SJCRH30 (cell line): ENCODE measurements around the gene FLACC1. TPM values are rescaled to one million over a fixed set of nuclear protein-coding genes. Genes with fewer than 3 reads are reported as not detected.
"Not testable (repeated sequence)": the region's sequence is repeated elsewhere in the genome, so short reads cannot be mapped to it uniquely, and the experiment has no call there.

ENCODE experiments used
- DNase-seq, 2 experiments: peaks; one replicate each; pipeline ENCODE4 v3.0.0-alpha.2; 2015 to 2020
- H3K27ac ChIP-seq: fragments of 250-450 bp; sonication (Bioruptor Pico); 2 replicates; pipeline ENCODE4 v1.5.1; 2020; ENCODE audit warnings: mild to moderate bottlenecking, moderate library complexity
- H3K27me3 ChIP-seq: fragments of 250-450 bp; sonication (Bioruptor Pico); 2 replicates; pipeline ENCODE4 v1.5.1; 2020; ENCODE audit warnings: mild to moderate bottlenecking, moderate library complexity
- H3K36me3 ChIP-seq: fragments of 250-450 bp; sonication (Bioruptor Pico); 2 replicates; pipeline ENCODE4 v1.5.1; 2020; ENCODE audit warnings: mild to moderate bottlenecking, moderate library complexity
- H3K4me1 ChIP-seq: fragments of 250-450 bp; sonication (Bioruptor Pico); 2 replicates; pipeline ENCODE4 v1.5.1; 2020; ENCODE audit warnings: mild to moderate bottlenecking, moderate library complexity
- H3K4me3 ChIP-seq: fragments of 250-450 bp; sonication (Bioruptor Pico); 2 replicates; pipeline ENCODE4 v1.5.1; 2020; ENCODE audit warnings: mild to moderate bottlenecking, moderate library complexity
- H3K9me3 ChIP-seq: fragments of 250-450 bp; sonication (Bioruptor Pico); replicated peaks from 2 replicates; pipeline ENCODE4 v1.5.1; 2020; ENCODE audit warnings: mild to moderate bottlenecking, moderate library complexity
- total RNA-seq: library from RNA; depleted of rRNA; stranded (reverse); fragments of >200 nt; shearing (Covaris generic); gene quantifications from 2 replicates; pipeline ENCODE4 v1.2.3, GENCODE V29; 2014; rRNA removed

The FLACC1 gene, protein sequence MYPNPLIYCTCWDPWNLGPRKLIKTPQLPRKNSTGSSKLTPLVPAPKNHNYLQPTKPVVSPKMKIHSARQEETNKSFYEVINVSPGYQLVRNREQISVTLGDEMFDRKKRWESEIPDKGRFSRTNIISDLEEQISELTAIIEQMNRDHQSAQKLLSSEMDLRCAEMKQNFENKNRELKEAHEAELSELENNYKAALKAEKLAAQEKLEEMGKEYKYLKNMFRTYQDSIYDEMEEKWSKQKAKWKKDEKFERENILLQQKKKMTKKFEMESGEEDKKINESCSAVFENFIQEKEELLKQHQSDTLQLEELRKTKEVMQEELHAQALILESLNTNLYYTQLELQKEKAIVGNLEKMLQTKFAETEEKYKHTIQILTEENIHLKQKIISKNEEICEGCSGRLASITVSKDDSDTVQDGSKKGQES
- total RNA-seq: 0.55 and 0.71 TPM in 2 replicates

DNA sequence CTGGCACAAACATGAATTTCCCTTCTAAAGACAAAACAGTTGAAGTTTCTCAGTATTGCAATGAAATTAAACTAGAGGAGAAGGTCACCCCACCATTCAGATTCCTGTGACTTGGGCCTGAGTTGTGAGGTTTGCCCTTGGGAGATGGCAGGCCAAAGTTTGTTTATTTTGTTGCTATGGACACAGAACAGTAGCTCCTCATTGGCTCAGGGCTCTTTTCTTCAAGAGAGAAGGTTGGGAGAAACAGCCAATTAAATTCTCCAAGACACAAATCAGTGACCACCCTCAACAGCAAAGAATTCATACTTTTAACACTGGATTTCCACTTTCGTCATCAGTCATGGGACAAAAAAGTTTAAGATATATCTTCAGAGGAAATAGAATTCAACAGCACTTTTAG, at the start of gene FLACC1:
Gene FLACC1 (minus strand): TSS at position 125 of the 400 bp plus-strand sequence. CDS start 5,941 bp downstream, outside the sequence.
- Histone ChIP-seq H3K4me1 (no peaks in the 10 kb centered on the region; the same call in 1 of the 2 replicates), H3K36me3 (no peaks in the 10 kb centered on the region), H3K4me3 (peak within 1 kb of the TSS; percentile 27; the same call in 1 of the 2 replicates), H3K9me3 (no peaks in the 10 kb centered on the region), H3K27ac (no peak within 1 kb of the TSS), H3K27me3 (no peaks in the 10 kb centered on the region)
- DNase-seq: peak; percentile 37 to 73

DNA sequence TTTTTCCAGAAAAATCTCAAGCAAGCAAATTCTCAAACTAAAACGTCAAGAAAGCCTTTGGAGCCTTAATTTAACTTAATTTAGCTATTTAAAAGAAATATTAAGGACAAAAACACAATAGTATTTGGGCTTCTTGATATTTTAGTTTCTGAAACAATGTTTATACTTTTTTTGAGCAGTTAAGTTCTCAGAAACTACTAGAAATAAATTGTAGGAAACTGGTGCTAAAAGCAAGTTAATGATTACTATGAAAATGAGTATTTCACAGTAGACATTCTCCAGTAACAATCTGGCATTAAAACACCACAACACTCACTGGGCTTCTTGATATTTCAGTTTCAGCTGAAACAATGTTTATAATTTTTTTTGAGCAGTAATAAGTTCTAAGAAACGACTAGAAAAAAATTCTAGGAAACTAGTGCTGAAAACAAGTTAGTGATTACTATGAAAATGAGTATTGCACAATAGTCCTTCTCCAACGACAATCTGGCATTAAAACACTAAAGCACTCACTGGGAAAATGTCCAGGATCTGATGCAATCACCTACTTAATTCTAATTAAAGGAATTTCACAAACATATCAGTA, 49.0 kb upstream of the FLACC1 start:
- no peaks in the 10 kb centered on the region for H3K9me3 ChIP-seq
- no peak for DNase-seq
- no peaks in the 10 kb centered on the region; the same call in none of the 2 replicates for H3K4me1 ChIP-seq

DNA sequence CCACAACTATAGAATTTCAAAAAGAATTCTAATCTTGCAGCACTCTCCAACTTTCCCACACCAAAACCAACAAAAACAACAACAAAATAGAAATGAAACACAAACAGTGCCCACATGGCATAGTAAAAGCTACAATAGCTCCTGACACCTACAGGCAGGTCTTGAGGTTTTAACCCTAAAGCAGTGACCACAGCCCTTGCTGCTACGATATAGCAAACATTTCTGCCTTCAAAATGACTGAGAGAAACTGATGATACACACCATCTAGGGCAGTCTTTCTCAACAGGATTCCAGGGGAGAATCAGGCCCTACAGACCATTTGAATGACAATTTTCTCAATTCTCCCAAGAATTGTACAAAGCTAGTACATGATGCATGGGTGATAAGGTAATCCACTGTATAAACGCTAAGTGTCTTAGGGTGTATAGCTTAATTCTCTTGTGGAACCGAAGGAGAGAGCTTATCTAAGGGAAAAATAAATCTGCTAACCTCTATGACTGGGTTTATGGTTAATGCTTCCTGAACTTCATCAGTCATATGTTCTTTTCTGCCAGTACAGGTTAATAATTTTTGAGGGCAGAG, 47.6 kb upstream of the FLACC1 start:
- no peak for DNase-seq
- Histone ChIP-seq H3K9me3 (no peaks in the 10 kb centered on the region), H3K27ac (no peak overlapping the region), H3K4me3 (no peak overlapping the region), H3K27me3 (no peaks in the 10 kb centered on the region), H3K4me1 (no peaks in the 10 kb centered on the region; the same call in none of the 2 replicates), H3K36me3 (peaks cover 3% of the 10 kb centered on the region; the same call in 1 of the 2 replicates)

More for the DNA sequence above, 49.0 kb upstream of the FLACC1 start:
- Histone ChIP-seq H3K4me3 (no peak overlapping the region), H3K27ac (no peak overlapping the region), H3K27me3 (no peaks in the 10 kb centered on the region), H3K36me3 (no peaks in the 10 kb centered on the region)

DNA sequence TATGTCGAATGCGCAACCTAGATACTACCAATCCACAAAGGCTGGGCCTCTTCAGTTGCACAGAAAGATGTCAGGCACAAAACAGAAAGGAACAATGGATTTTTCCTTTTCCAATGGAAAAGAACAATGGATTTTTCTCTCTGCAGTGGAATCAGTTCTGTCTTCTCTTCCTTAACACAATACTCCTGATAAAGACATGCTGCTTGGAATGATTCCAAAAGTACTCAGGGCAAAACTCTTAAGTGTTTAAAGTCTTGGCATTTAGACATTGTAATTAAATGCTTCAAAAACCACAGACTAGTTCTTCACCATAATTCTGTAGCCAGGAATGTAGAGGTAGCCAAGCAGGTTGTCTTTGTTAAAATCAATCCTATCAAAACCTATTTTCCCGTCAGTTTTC, 46.7 kb upstream of the FLACC1 start:
- H3K27me3 ChIP-seq: no peaks in the 10 kb centered on the region
- no peaks in the 10 kb centered on the region; the same call in none of the 2 replicates for H3K4me1 ChIP-seq
- no peak overlapping the region for H3K27ac ChIP-seq
- peaks cover 3% of the 10 kb centered on the region; the same call in 1 of the 2 replicates for H3K36me3 ChIP-seq
- no peak overlapping the region for H3K4me3 ChIP-seq
- H3K9me3 ChIP-seq: no peaks in the 10 kb centered on the region
- no peak for DNase-seq

DNA sequence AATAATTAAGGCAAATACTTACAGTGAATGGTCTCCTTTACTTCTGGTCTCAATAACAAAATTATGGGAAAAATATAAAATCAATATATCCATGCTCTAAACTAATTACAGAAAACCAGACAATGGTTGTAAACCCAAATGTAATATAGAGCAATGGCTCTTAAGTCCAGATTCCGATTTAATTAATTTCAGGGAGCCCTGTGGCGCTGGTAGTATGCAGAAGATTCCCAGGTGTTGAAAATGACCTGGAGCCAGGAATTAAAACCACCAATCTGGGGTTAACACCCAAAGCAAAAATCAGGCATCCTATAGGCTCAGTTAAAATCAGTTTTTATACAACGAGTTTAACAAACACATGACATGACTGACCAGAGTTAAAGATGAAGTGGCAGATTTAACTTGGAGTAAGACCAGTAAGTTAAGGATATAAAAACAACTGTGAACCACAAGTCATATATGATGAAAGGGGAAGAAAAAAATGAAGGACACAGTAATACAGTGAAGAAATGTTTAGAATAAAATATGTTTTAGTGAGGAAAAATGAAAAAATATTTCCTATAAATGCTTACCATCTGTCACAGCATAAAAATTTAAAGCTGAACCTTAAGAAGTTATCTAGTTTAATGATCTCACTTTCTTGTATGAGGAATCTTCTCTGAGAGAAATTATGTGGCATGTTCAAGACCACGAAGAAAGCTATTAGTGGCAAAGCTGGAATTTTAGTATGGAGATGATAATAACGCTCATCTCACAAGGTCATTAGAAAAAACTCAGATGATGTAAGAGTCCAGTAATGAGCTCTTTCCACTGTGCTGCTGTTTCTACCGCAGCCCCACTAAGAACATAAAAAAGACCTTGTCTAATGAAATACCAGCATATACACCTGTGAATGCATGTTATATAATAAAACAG, 45.8 kb upstream of the FLACC1 start:
- Histone ChIP-seq H3K27ac (no peak overlapping the region), H3K9me3 (no peaks in the 10 kb centered on the region), H3K4me3 (no peak overlapping the region), H3K36me3 (peaks cover 3% of the 10 kb centered on the region; the same call in 1 of the 2 replicates), H3K4me1 (no peaks in the 10 kb centered on the region; the same call in none of the 2 replicates), H3K27me3 (no peaks in the 10 kb centered on the region)
- DNase-seq: no peak

DNA sequence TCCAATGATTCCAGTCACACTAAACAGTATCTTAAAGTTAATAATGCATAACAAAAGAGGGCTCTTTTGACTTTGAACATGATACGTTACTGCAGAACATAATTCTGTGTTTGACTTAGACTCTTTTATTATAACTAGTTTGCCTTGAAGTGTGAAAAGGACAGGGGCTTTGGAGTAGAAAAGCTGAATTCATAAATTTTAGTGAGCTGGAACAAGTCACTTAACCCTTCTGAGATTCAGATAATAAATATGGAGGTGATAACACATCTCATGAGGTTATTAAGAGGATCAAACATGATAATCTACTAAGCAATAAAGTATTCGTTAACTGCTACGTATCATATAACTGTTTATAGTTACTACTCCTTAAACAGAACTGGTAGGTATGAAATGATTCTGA, 44.7 kb upstream of the FLACC1 start:
- H3K27me3 ChIP-seq: no peaks in the 10 kb centered on the region
- H3K4me1 ChIP-seq: no peaks in the 10 kb centered on the region; the same call in none of the 2 replicates
- no peak overlapping the region for H3K27ac ChIP-seq
- no peak for DNase-seq
- peaks cover 3% of the 10 kb centered on the region; the same call in 1 of the 2 replicates for H3K36me3 ChIP-seq
- H3K9me3 ChIP-seq: no peaks in the 10 kb centered on the region
- H3K4me3 ChIP-seq: no peak overlapping the region

DNA sequence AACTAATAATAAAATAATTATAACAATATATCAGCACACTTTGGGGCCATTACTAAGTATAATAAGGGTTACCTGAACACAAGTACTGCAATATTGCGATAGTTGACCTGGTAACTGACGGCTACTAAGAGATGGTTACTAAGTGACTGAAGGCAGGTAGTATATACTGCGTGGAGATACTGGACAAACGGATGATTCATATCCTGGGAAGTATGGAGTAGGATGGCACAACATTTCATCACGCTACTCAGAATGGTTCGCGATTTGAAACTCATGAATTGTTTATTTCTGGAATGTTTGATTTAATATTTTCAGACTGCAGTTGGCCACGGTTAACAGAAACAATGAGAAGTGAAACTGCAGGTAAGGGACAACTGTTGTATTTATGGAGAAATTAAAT, 39.5 kb upstream of the FLACC1 start:
- H3K9me3 ChIP-seq: no peaks in the 10 kb centered on the region
- no peak overlapping the region for H3K27ac ChIP-seq
- no peaks in the 10 kb centered on the region for H3K27me3 ChIP-seq
- DNase-seq: no peak
- H3K4me1 ChIP-seq: no peaks in the 10 kb centered on the region; the same call in 1 of the 2 replicates
- H3K36me3 ChIP-seq: peaks cover 13% of the 10 kb centered on the region
- no peak overlapping the region for H3K4me3 ChIP-seq

DNA sequence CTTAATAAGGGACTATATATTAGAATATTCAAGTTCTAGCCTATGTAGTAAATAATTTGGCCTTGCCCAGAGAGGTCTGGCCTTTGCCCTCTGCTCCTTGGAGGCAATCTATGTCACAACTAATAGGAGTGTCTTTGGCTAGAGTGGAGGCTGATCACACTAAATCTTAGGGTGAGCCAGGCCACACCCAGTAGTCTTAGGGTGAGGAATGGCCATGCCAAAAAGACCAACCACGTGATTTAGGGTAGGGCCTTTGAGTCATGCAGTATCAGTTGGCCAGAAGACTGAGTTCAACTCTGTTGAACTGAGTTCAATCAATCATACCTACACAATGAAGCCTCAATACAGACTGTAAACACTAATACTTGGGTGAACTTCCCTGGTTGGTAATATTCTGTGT, 26.0 kb upstream of the FLACC1 start:
- no peak for DNase-seq
- Histone ChIP-seq H3K27ac (no peak overlapping the region), H3K9me3 (no peaks in the 10 kb centered on the region), H3K4me1 (no peaks in the 10 kb centered on the region), H3K27me3 (no peaks in the 10 kb centered on the region), H3K4me3 (no peak overlapping the region), H3K36me3 (peaks cover 3% of the 10 kb centered on the region; the same call in 1 of the 2 replicates)

DNA sequence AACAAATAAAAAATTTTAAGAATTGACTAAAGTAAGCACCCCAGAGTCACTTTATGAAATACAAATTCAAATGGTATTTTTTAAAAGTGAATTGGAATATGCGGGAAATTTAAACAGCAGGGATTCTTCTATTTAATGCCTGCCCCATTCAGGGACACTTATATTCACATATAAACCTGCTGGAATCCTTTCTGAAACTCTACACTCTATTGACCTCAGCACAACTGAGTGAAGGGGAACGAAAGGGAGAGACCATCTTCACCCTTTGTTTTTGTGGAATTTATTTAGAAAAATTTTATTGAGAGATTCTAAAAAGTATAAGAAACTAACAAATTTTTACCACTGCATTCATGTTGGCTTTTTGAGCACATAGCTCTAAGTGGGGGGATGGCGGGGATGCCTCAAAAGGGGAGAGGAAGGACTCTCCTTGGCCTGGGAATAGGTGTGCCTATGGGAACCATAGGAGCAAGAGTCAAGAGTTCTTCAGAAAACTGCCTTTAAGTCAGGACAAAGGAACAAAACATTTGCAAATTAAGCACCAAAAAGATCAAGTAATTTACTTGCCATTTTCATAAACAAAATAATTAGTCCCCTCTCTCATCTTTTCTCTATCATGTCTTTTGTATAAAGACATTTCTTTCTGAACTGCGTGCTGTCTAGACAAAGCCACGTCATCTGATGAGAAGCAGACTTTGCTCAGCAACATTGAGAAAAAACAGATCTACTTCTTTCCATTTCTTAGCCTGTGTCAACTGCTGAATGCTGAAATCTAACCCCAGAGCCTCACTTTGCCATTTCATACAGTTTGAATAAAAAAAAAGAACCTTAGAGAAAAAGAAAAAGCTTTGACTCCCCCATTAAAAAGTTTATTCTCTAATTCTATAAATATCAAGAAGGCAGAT, 21.6 kb upstream of the FLACC1 start:
- no peaks in the 10 kb centered on the region for H3K27me3 ChIP-seq
- H3K36me3 ChIP-seq: peaks cover 3% of the 10 kb centered on the region; the same call in 1 of the 2 replicates
- no peak overlapping the region for H3K27ac ChIP-seq
- no peaks in the 10 kb centered on the region for H3K9me3 ChIP-seq
- no peak overlapping the region for H3K4me3 ChIP-seq
- H3K4me1 ChIP-seq: no peaks in the 10 kb centered on the region
- DNase-seq: no peak

DNA sequence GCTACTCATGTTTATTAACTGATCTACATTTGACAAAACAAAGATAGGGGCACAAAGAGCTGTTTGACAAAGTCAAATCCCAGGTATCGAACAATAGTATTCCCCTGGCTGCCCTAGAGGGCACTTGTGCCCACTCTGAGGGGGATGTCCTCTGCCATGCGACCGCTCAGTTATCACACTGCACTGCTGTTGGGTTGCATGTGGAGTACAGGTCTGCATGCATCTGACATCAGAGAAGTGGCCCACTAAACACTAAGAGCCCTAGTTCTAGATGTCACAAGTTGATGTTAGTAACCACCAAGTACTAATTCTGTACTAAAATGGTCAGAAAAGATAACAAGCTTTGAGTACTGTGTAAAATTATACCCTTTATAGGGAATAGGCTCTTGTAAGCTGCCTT, 20.1 kb upstream of the FLACC1 start:
- H3K4me1 ChIP-seq: no peaks in the 10 kb centered on the region
- H3K4me3 ChIP-seq: no peak overlapping the region
- H3K27ac ChIP-seq: no peak overlapping the region
- H3K9me3 ChIP-seq: no peaks in the 10 kb centered on the region
- H3K27me3 ChIP-seq: no peaks in the 10 kb centered on the region
- no peak for DNase-seq
- peaks cover 3% of the 10 kb centered on the region; the same call in 1 of the 2 replicates for H3K36me3 ChIP-seq

DNA sequence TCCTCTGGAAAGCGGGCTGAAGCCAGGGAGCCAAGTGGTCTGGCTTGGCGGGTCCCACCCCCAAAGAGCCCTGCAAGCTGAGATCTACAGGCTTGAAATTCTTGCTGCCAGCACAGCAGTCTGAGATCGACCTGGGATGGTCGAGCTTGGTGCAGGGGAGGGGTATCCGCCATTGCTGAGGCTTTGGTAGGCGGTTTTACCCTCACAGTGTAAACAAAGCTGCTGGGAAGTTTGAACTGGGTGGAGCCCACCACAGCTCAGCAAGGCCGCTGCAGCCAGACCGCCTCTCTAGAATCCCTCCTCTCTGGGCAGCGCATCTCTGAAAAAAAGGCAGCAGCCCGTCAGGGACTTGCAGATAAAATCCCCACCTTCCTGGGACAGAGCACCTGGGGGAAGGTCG, 12.6 kb upstream of the FLACC1 start:
- H3K27me3 ChIP-seq: no peaks in the 10 kb centered on the region

DNA sequence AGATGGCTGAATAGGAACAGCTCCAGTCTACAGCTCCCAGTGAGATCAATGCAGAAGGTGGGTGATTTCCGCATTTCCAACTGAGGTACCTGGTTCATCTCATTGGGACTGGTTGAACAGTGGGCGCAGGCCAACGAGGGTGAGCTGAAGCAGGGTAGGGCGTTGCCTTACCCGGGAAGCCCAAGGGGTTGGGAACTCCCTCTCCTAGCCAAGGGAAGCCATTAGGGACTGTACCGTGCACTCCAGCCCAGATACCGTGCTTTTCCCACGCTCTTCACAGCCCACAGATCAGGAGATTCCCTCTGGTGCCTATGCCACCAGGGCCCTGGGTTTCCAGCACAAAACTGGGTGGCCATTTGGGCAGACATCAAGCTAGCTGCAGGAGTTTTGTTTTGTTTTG, 12.2 kb upstream of the FLACC1 start:
- not testable (repeated sequence) for H3K27ac ChIP-seq, H3K9me3 ChIP-seq, DNase-seq, H3K4me1 ChIP-seq, H3K36me3 ChIP-seq, H3K27me3 ChIP-seq, H3K4me3 ChIP-seq

More for the DNA sequence above, 12.6 kb upstream of the FLACC1 start:
- Histone ChIP-seq H3K36me3 (0 out of 2 replicates have a peak, but pooled peaks cover 2% of the 10 kb centered on the region), H3K9me3 (0 out of 2 replicates have a peak, but pooled peaks cover 3% of the 10 kb centered on the region), H3K4me3 (no peak overlapping the region), H3K4me1 (no peaks in the 10 kb centered on the region), H3K27ac (no peak overlapping the region)
- DNase-seq: no peak

DNA sequence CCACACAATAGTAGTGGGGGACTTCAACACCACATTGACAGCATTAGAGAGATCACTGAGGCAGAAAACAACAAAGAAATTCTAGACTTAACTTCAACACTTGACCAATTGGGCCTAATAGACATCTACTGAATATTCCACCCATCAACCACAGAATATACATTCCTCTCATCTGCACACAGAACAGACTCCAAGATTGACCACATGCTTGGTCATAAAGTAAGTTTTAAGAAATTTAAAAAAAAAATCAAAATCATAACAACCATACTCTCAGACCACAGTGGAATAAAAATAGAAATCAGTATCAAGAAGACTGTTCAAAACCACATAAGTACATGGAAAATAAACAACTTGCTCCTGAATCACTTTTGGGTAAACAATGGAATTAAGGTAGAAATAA, 9.0 kb upstream of the FLACC1 start:
- H3K36me3 ChIP-seq: 0 out of 2 replicates have a peak, but pooled peaks cover 2% of the 10 kb centered on the region

More for the DNA sequence above, 9.0 kb upstream of the FLACC1 start:
- Histone ChIP-seq H3K27ac (no peak overlapping the region), H3K4me1 (no peaks in the 10 kb centered on the region), H3K9me3 (0 out of 2 replicates have a peak, but pooled peaks cover 3% of the 10 kb centered on the region), H3K27me3 (no peaks in the 10 kb centered on the region), H3K4me3 (no peak overlapping the region)
- no peak for DNase-seq
